Spleen (tissue), 11 donors: ENCODE results near the gene POLR1F. TPM values are rescaled to one million over a fixed set of nuclear protein-coding genes. Genes with fewer than 3 reads are reported as not detected.

Experiments used
- DNase-seq: peaks from one replicate; pipeline ENCODE4 v3.0.0-alpha.2; 2020
- H3K27ac ChIP-seq, 8 donors: fragments of 200-600 bp; sonication (generic) in 7 of 8; 1 replicate in 4 of 8; 2 replicates in 4 of 8; pipeline versions ENCODE4 v1.5.0 to v1.8.0; 2016 to 2021; ENCODE audit warnings: inconsistent platforms in 4 of 8, mild to moderate bottlenecking in 4 of 8, moderate library complexity in 1 of 8
- H3K27me3 ChIP-seq, 7 donors: fragments of 200-600 bp; sonication (generic) in 6 of 7; replicated peaks in 1 of 7; 1 replicate in 4 of 7; 2 replicates in 3 of 7; pipeline versions ENCODE4 v1.5.0 to v1.8.0; 2016 to 2021; ENCODE audit warnings: inconsistent platforms in 3 of 7, mild to moderate bottlenecking in 1 of 7
- H3K36me3 ChIP-seq, 6 donors: fragments of 200-600 bp; sonication (generic) in 5 of 6; 1 replicate in 4 of 6; 2 replicates in 2 of 6; pipeline versions ENCODE4 v1.5.0 to v1.8.0; 2016 to 2021; ENCODE audit warnings: inconsistent platforms in 2 of 6
- H3K4me1 ChIP-seq, 6 donors: fragments of 200-600 bp; sonication (generic) in 5 of 6; 1 replicate in 3 of 6; 2 replicates in 3 of 6; pipeline versions ENCODE4 v1.5.0 to v1.8.0; 2016 to 2021; ENCODE audit warnings: inconsistent platforms in 3 of 6
- H3K4me3 ChIP-seq, 8 donors: fragments of 200-600 bp; sonication (generic) in 7 of 8; 1 replicate in 4 of 8; 2 replicates in 4 of 8; pipeline versions ENCODE4 v1.5.0 to v1.8.0; 2016 to 2021; ENCODE audit warnings: inconsistent platforms in 4 of 8, mild to moderate bottlenecking in 4 of 8, moderate library complexity in 2 of 8
- H3K9me3 ChIP-seq, 8 donors: fragments of 200-600 bp; sonication (generic) in 7 of 8; 1 replicate in 4 of 8; 2 replicates in 4 of 8; pipeline versions ENCODE4 v1.5.0 to v1.8.0; 2016 to 2021; ENCODE audit warnings: inconsistent platforms in 4 of 8
- POLR2A ChIP-seq, 3 donors: fragments of 450-650 bp; IDR thresholded peaks; one replicate each; pipeline ENCODE4 v1.5.1; 2017; ENCODE audit warnings: antibody characterized with exemption in 3 of 3, mild to moderate bottlenecking in 1 of 3
- POLR2AphosphoS5 ChIP-seq, 3 donors: sonication (generic); formaldehyde crosslinking; IDR thresholded peaks; one replicate each; pipeline ENCODE4 v1.5.1; 2017; ENCODE audit warnings: antibody characterized with exemption in 3 of 3
- WGBS, 5 donors: extraction: QIAGEN DNeasy Blood & Tissue Kit in 3 of 5; methylation state at CpG; one replicate each; pipeline versions ENCODE4 v1.1.5 to v1.1.7; 2013 to 2018; 5-methylcytosine and 5-hydroxymethylcytosine counted together
- intact Hi-C: fragments of 100-400 bp; cut with DNase I; formaldehyde crosslinking; loops from one replicate; pipeline ENCODE4 v1.15.0; 2023; ENCODE audit warnings: low total_unique reads
- polyA plus RNA-seq, 3 donors: library from polyadenylated mRNA; stranded (reverse); fragments of 200-250 nt; gene quantifications; one replicate each; pipeline ENCODE4 v1.2.1, GENCODE V29; 2013
- total RNA-seq, 7 donors: library from RNA; depleted of rRNA in 3 of 7; stranded (reverse); fragments of >200 nt in 3 of 7; fragmentation: NEBNext Ultra II Directional in 4 of 7; extraction: Animal tissue kit (Norgen Biotek cat#: 25700) in 4 of 7; gene quantifications; one replicate each; pipeline versions ENCODE4 v1.1.0 to v1.2.1, GENCODE V29; 2016 to 2021
- TF ChIP-seq, protein P1 (sequence below), 11 experiments: fragments of 200-600 bp in 7 of 11; fragments of 450-650 bp in 4 of 11; sonication (generic) in 4 of 11; IDR thresholded peaks in 8 of 11; conservative IDR thresholded peaks in 3 of 11; 1 replicate in 7 of 11; 2 replicates in 4 of 11; pipeline versions ENCODE4 v1.4.0 to v1.8.0; 2016 to 2021; ENCODE audit warnings: antibody characterized with exemption in 11 of 11, inconsistent platforms in 4 of 11, mild to moderate bottlenecking in 1 of 11
- donor health status: healthy with polysubstance abuse.
- donor health status: DM: no; HTN: no; CAD: no; lungs with moderate emphysema.
- donor health status: DM: no; HTN: no; CAD: no.
- donor health status: Bipolar disorder and iron deficiency.
- donor health status: healthy.
- donor health status: DM: no; HTN: no; CAD: no.
- donor health status: DM: yes; HTN: yes; CAD: no.

POLR1F gene
- total and polyA plus RNA-seq, 10 donors, result 7.1 to 24.4 (median 13.1) TPM

DNA sequence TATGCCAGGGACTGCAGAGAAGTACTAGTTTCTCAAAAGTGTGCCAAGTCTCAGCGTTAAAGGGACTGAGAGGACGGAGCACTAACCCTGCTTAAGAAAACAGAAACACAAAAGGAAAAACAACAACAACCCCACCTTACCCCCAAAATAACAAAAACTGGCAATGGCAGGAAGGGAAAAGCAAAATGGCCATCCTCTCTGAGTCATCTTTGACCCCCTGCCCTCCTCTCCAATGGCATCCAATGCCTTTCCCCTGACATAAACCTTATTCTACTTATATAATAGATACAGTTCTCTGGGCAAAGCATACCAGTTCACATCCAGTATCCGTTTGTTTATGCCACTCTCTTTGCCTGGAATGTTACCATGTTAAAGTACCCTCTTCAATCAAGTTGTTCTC lies 1.6 kb downstream of the POLR1F start:
- Histone ChIP-seq H3K4me3 (peak overlapping the region in 5 of 8 donors; percentile 75 to 98 (median 79)), H3K4me1 (peaks cover 16 to 46% (median 31%) of the 10 kb centered on the region in 6 donors), H3K9me3 (no peaks in the 10 kb centered on the region), H3K27me3 (peaks cover 0 to 5% (median 0%) of the 10 kb centered on the region in 7 donors), H3K36me3 (peaks cover 0 to 28% (median 9%) of the 10 kb centered on the region in 6 donors), H3K27ac (no peak overlapping the region)
- DNase-seq, result no peak
- WGBS, 5 donors, result 80 to 91% (median 88%) methylated on average over 3 of the region's 3 CpGs
- intact Hi-C loops, result no loop called here
- TF ChIP-seq, protein P1, sequence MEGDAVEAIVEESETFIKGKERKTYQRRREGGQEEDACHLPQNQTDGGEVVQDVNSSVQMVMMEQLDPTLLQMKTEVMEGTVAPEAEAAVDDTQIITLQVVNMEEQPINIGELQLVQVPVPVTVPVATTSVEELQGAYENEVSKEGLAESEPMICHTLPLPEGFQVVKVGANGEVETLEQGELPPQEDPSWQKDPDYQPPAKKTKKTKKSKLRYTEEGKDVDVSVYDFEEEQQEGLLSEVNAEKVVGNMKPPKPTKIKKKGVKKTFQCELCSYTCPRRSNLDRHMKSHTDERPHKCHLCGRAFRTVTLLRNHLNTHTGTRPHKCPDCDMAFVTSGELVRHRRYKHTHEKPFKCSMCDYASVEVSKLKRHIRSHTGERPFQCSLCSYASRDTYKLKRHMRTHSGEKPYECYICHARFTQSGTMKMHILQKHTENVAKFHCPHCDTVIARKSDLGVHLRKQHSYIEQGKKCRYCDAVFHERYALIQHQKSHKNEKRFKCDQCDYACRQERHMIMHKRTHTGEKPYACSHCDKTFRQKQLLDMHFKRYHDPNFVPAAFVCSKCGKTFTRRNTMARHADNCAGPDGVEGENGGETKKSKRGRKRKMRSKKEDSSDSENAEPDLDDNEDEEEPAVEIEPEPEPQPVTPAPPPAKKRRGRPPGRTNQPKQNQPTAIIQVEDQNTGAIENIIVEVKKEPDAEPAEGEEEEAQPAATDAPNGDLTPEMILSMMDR (IDR thresholded peaks at IDR 0.05 in 8 of 11, conservative IDR thresholded peaks at IDR 0.05 in 3 of 11), result no peak
- no peak for TF ChIP-seq POLR2AphosphoS5 (IDR thresholded peaks at IDR 0.05)
- no peak for TF ChIP-seq POLR2A (IDR thresholded peaks at IDR 0.05)

DNA sequence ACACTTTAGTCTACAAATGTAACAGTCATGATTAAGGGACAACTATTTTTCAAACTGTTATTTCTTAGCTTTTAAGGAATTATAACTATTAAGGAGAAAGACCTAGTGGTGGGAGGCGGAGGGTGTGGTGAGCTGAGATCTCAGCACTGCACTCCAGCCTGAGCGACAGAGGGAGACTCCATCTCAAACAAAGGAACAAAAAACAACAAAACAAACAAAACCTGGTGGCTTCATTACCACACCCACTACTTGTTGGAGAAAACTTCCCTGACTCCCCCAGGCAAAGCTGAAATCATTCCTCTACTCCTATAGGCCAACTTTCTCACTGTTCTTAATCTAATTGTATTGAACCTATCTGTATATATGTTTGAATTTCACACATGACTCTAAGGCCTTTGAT lies 3.2 kb downstream of the POLR1F start:
- intact Hi-C loops, result no loop called here
- no peak for TF ChIP-seq POLR2A (IDR thresholded peaks at IDR 0.05)
- TF ChIP-seq POLR2AphosphoS5 (IDR thresholded peaks at IDR 0.05), result no peak
- TF ChIP-seq, protein P1 (IDR thresholded peaks at IDR 0.05 in 8 of 11, conservative IDR thresholded peaks at IDR 0.05 in 3 of 11), result no peak
- no peaks in the 10 kb centered on the region for H3K27me3 ChIP-seq
- 85 to 95% (median 90%) methylated on average over 2 of the region's 2 CpGs for WGBS, 5 donors
- peaks cover 16 to 46% (median 31%) of the 10 kb centered on the region in 6 donors for H3K4me1 ChIP-seq
- no peak overlapping the region for H3K27ac ChIP-seq
- H3K36me3 ChIP-seq, result peaks cover 0 to 44% (median 10%) of the 10 kb centered on the region in 6 donors
- no peak for DNase-seq
- no peaks in the 10 kb centered on the region for H3K9me3 ChIP-seq
- H3K4me3 ChIP-seq, result no peak overlapping the region

DNA sequence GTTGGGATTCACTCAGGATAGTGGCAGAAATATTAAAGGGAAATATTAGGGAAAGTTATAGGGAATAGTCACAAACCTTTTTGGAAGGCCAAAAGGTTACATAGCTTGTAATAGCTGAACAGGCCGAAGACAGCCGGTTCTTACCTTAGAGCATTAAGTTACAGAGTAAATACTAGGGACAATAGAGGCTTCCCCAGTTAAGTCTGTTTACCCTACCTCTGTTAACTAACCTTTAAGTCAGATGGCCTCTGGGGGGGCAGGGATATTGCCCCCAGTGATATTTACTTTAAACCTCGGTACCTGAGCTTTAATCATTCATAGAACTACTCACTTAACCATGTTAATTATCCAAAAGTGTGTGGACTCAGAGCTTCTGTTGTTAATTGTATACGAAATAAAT lies 7.4 kb downstream of the POLR1F start:
- intact Hi-C loops, result no loop called here
- Histone ChIP-seq H3K4me1 (peaks cover 0 to 15% (median 6%) of the 10 kb centered on the region in 6 donors), H3K9me3 (no peaks in the 10 kb centered on the region), H3K4me3 (no peak overlapping the region), H3K36me3 (peaks cover 0 to 85% (median 29%) of the 10 kb centered on the region in 6 donors), H3K27me3 (no peaks in the 10 kb centered on the region), H3K27ac (no peak overlapping the region)
- TF ChIP-seq POLR2AphosphoS5 (IDR thresholded peaks at IDR 0.05) (no peak), POLR2A (IDR thresholded peaks at IDR 0.05) (no peak)
- TF ChIP-seq, protein P1 (IDR thresholded peaks at IDR 0.05 in 8 of 11, conservative IDR thresholded peaks at IDR 0.05 in 3 of 11), result no peak
- no peak for DNase-seq
- 92 to 99% (median 94%) methylated on average over 4 of the region's 4 CpGs for WGBS, 5 donors

DNA sequence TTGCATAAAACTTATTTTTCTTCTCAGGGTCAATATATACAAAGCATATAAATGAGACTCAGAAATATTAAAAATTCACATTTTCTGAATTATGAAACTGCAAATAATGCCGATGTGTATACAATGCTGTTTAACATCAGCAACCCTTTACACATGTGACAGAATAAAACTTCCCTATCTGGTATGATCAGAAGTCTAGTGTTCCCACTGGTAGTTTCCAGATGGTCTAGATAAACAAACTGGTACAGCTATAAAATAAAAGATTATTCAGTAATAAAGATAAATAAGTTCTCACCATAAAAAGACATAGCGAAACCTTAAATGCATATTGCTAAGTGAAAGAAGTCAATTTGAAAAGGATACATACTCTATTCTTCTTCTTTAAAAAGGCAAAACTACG lies 7.9 kb downstream of the POLR1F start:
- Histone ChIP-seq H3K27me3 (no peaks in the 10 kb centered on the region), H3K4me3 (no peak overlapping the region), H3K27ac (no peak overlapping the region), H3K9me3 (no peaks in the 10 kb centered on the region), H3K4me1 (peaks cover 0 to 10% (median under 1%) of the 10 kb centered on the region in 6 donors), H3K36me3 (peaks cover 0 to 89% (median 29%) of the 10 kb centered on the region in 6 donors)
- no peak for DNase-seq
- intact Hi-C loops, result no loop called here
- 93 to 96% (median 96%) methylated on average over 3 of the region's 3 CpGs for WGBS, 5 donors
- TF ChIP-seq POLR2A (IDR thresholded peaks at IDR 0.05) (no peak), POLR2AphosphoS5 (IDR thresholded peaks at IDR 0.05) (no peak)
- TF ChIP-seq, protein P1 (IDR thresholded peaks at IDR 0.05 in 8 of 11, conservative IDR thresholded peaks at IDR 0.05 in 3 of 11), result no peak
